ENCODE measurements around the gene SEC16A. TPM values are rescaled to one million over a fixed set of nuclear protein-coding genes. Genes with fewer than 3 reads are reported as not detected.
"Not testable (repeated sequence)": the region's sequence is repeated elsewhere in the genome, so short reads cannot be mapped to it uniquely, and the experiment has no call there.

SEC16A gene
- total RNA-seq, 1 donor from 2014 or later, result 22.3 TPM

GRCh38 chr9:136423432-136424146, 59.3 kb downstream of the SEC16A start:
- intact Hi-C loops (cut with DNase I), result no loop called here
- DNase-seq (ENCODE audit: missing footprints), result peak; percentile 18
- no peak for ATAC-seq

DNA sequence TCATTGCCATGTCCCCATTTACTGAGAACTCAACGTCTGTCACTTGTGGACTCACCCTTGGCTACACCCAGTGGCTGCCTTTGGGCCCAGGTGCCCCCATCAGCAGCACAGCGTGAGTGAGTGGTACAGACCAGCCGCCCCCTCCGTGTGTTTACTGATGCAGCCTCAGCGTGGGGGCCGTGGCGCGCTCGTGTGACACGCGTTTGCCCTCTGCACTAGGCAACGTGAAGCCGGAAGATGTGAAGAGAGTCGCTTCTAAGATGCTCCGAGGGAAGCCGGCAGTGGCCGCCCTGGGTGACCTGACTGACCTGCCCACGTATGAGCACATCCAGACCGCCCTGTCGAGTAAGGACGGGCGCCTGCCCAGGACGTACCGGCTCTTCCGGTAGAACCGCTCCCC, 60.0 kb downstream of the SEC16A start:
- DNase-seq (ENCODE audit: missing footprints), result peak; percentile 62
- intact Hi-C loops (cut with DNase I), result no loop called here
- ATAC-seq, result no peak

DNA sequence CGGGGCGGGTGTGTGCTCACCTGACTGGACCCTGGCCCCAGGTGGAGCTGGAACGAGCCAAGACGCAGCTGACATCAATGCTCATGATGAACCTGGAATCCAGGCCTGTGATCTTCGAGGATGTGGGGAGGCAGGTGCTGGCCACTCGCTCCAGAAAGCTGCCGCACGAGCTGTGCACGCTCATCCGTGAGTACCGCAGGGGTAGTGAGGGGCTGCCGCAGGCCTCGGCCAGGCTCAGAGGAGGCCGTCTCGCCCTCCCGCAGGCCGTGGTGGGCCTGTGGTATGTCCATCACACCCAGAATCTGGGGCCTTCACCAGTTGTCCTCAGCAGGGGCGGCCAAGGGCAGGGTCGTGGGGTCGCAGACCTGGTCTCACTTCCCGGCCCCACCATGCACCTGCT, 61.0 kb downstream of the SEC16A start:
- ATAC-seq, result no peak
- DNase-seq (ENCODE audit: missing footprints), result peak; percentile 60
- intact Hi-C loops (cut with DNase I), result no loop called here

GRCh38 chr9:136419092-136419420, 63.8 kb downstream of the SEC16A start:
- intact Hi-C loops (cut with DNase I), result no loop called here
- DNase-seq (ENCODE audit: missing footprints), result no peak
- ATAC-seq, result no peak

DNA sequence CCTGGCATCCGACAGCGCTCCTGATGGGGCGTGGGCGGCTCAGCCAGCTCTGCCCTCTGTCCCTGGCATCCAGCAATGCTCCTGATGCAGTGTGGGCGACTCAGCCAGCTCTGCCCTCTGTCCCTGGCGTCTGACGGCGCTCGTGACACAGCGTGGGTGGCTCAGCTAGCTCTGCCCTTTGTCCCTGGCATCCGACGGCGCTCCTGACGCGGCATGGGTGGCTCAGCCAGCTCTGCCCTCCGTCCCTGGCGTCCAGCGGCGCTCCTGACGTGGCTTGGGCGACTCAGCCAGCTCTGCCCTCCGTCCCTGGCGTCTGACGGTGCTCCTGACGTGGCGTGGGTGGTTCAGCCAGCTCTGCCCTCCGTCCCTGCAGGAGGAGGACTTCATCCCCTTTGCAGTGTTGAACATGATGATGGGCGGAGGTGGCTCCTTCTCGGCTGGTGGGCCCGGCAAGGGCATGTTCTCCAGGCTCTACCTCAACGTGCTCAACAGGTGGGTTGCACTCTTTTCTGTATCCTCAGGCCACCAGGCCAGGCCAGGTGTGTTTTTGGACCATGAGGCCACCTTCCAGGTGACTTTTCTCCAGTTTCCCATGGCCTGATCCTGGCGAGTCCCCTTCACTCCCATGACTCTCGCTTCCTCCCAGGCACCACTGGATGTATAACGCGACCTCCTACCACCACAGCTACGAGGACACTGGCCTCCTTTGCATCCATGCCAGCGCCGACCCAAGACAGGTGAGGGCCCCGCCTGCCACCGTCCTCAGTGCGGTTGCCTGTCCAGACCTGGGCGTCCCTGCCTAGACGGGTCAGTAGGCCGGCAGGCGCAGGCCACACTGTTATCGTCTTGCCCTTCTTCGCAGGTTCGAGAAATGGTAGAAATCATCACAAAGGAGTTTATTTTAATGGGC, 64.4 kb downstream of the SEC16A start:
- intact Hi-C loops (cut with DNase I), result no loop called here
- DNase-seq (ENCODE audit: missing footprints) (no peak), ATAC-seq (no peak)

DNA sequence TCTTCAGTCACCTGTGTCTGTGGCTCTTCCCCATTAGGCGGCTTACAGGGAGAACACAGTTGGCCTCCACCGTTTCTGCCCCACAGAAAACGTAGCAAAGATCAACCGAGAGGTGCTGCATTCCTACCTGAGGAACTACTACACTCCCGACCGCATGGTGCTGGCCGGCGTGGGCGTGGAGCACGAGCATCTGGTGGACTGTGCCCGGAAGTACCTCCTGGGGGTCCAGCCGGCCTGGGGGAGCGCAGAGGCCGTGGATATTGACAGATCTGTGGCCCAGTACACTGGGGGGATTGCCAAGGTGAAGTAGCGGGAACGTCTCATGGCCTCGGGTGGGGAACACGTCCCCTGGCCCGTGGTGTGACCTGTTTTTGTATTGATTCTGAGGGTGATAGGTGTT, 65.9 kb downstream of the SEC16A start:
- intact Hi-C loops (cut with DNase I), result no loop called here
- DNase-seq (ENCODE audit: missing footprints) (no peak), ATAC-seq (no peak)

GRCh38 chr9:136416427-136416826, 66.4 kb downstream of the SEC16A start:
- ATAC-seq, result no peak

DNA sequence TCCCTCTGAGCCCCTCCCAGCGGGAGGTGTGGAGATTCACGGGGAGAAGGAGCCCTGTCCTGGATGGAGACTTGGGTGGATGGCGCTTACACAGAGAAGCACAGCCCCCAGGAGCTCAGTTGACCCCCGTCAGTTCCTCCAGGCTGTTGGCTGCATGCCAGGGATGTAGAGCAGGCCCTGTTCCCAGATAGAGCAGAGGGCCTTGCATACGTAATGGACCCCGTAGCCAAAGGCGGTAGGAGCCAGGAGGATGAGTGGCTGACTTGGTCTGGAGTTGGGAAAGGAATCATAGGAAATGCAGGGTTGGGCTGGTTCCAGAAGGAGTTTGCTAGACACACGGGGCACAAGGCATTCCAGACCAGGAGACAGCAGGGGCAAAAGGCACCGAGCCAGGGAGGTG, 69.9 kb downstream of the SEC16A start:
- intact Hi-C loops (cut with DNase I), result no loop called here
- ATAC-seq (no peak), DNase-seq (ENCODE audit: missing footprints) (no peak)

More at GRCh38 chr9:136416427-136416826, 66.4 kb downstream of the SEC16A start:
- no peak for DNase-seq (ENCODE audit: missing footprints)
- intact Hi-C loops (cut with DNase I), result no loop called here

DNA sequence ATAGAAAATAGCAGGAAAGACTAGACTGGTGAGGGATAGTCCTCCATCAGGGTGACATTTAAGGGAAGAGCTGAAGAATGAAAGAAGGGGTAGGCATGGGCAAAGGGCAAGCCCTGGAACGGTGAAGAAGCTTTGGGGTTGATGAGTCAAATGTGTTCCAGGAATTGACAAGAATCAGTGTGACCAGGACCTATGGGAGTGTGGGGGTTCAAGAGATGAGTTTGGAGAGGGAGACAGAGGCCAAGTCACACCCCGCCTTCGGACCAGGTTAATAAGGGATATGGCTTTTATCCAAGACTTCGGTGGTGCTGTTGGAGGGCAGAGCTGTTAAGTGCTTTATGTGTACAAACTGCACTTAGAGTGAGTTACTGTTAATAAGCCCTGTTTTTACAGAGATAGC, 71.5 kb downstream of the SEC16A start:
- ATAC-seq, result no peak

DNA sequence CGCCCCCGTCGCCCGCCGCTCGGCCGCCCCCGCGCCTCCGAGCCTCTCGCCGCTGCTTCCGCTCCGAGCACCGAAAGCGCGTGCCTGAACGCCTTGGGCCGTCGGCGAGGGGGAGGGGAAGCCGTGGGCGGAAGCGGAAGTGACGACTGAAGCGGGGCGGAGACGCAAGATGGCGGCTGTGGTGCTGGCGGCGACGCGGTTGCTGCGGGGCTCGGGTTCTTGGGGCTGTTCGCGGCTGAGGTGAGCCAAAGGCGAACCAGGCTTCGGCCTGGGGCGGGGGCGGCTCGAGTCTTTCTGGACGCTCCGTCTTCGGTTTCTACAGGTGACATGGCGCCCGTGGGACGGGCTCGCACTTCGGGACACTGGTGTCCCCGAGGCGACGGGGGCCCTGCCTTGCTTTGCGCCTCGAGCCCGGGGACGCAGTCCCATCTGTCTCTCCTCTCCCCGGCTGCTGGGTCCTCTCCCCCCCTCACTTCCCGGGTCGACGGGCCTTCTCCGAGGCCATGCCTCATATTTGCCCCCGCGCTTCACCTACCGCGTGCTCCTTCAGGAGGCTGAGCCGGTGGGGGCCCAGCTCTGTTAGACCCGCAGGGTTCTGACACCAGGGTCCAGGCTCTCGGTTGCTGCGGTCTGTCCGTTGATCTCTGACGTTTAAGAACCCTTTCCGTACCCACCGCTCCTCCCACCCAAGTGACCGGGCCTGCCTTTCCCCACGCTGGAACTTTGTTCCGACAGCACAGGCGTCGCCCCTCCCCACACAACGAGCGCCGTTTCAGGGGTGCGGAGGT, 72.1 kb downstream of the SEC16A start, which contains the start of the genes ENTR1 and PMPCA:
Gene ENTR1 (minus strand): TSS at position 115 of the 788 bp plus-strand sequence. CDS start 217 bp downstream, outside the sequence.
Gene PMPCA (plus strand): TSS at position 159 of the 788 bp plus-strand sequence. CDS start 11 bp downstream, at position 170.
- intact Hi-C loops (cut with DNase I), result loop anchor here (2.0 kb wide), 1 partner anchor 28 kb away; the partner anchor contains the start of gene INPP5E
- ATAC-seq, result peak; percentile 88
- peak; percentile 95 for DNase-seq (ENCODE audit: missing footprints)

More for the DNA sequence above, 71.5 kb downstream of the SEC16A start:
- DNase-seq (ENCODE audit: missing footprints), result no peak
- intact Hi-C loops (cut with DNase I), result loop anchor here (2.0 kb wide), 1 partner anchor 27 kb away; the partner anchor contains the start of gene INPP5E

GRCh38 chr9:136409557-136410455, 73.0 kb downstream of the SEC16A start:
- ATAC-seq, result no peak
- intact Hi-C loops (cut with DNase I), result loop anchor here (2.0 kb wide), 1 partner anchor 29 kb away; the partner anchor contains the start of gene INPP5E
- DNase-seq (ENCODE audit: missing footprints), result no peak

- intact Hi-C loops (cut with DNase I), result no loop called here
- ATAC-seq (no peak), DNase-seq (ENCODE audit: missing footprints) (no peak)
These were observed 74.9 kb downstream of the SEC16A start for GRCh38 chr9:136407911-136408310.

- intact Hi-C loops (cut with DNase I); ATAC-seq; DNase-seq (ENCODE audit: missing footprints): not testable (repeated sequence)
These were observed 75.8 kb downstream of the SEC16A start for GRCh38 chr9:136407061-136407460.

DNA sequence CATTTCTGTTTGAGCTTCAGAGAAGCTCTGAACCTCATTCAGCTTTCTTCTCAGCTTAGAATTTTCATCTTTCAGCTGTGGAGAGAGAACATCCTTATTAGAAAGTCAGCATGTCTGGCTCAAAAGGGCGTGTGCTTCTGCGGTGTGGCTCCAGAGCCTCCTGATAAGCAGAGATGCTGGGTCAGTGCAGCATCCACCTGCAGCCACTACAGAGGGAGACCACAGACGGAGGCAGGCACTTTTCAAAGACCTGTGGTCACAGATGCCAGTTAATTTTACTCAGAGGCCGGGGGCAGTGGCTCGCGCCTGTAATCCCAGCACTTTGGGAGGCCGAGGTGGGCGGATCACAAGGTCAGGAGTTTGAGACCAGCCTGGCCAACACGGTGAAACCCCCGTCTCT, 76.9 kb downstream of the SEC16A start:
- ATAC-seq; DNase-seq (ENCODE audit: missing footprints); intact Hi-C loops (cut with DNase I): not testable (repeated sequence)

GRCh38 chr9:136405481-136405880, 77.4 kb downstream of the SEC16A start:
- DNase-seq (ENCODE audit: missing footprints) (no peak), ATAC-seq (no peak)
- intact Hi-C loops (cut with DNase I), result no loop called here

DNA sequence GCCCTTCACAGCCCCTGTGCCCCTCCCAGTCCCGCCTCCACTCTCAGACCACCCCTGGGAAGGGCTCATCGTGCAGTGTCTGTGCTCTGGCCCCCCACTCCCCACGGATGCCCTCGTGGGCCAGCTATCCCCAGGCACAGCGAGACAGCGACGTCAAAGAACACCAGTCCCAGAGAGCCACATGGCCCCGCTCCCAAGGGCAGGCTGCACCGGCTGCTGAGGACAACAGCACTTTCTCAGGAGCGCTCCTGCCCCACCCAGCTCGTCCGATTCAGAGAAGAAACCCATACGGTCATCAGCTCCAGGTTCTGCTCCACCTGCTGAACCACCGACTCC, 78.1 kb downstream of the SEC16A start:
- ATAC-seq (no peak), DNase-seq (ENCODE audit: missing footprints) (no peak)
- intact Hi-C loops (cut with DNase I), result loop anchor here (5.0 kb wide), 1 partner anchor 162 kb away; no protein-coding TSS in a partner anchor

- no peak for ATAC-seq
- intact Hi-C loops (cut with DNase I), result loop anchor here (5.0 kb wide), 1 partner anchor 162 kb away; no protein-coding TSS in a partner anchor
- DNase-seq (ENCODE audit: missing footprints), result no peak
These were observed 78.7 kb downstream of the SEC16A start for GRCh38 chr9:136403915-136404800.
